GM13977 (cell line): ENCODE data around the gene UQCR11.
"Not testable (repeated sequence)": the region's sequence is repeated elsewhere in the genome, so short reads cannot be mapped to it uniquely, and the experiment has no call there.

ENCODE experiments used
- DNase-seq: peaks from one replicate; pipeline ENCODE4 v3.0.0; 2012; ENCODE audit warnings: low spot score
- CTCF ChIP-seq: IDR thresholded peaks from 2 replicates; pipeline ENCODE4 v1.5.1; 2012; ENCODE audit warnings: mild to moderate bottlenecking, control low read depth; ENCODE audit not compliant: insufficient read depth; ENCODE audit errors: extremely low read depth, missing control alignments
- in situ Hi-C: fragments of 300-500 bp; cut with MboI; formaldehyde crosslinking; loops from one replicate; pipeline ENCODE4 v1.12.0; 2022; ENCODE audit warnings: low sequenced_read_pairs, low pct_unique_long_range_greater_than_20kb, mixed read lengths, inconsistent platforms; ENCODE audit not compliant: unreplicated experiment

UQCR11 gene

GRCh38 chr19:1646659-1647453 is 41.6 kb upstream of the UQCR11 start:
- DNase-seq: no peak
- TF ChIP-seq CTCF: no peak
- in situ Hi-C loops: no loop called here

- no peak for DNase-seq
- TF ChIP-seq CTCF: no peak
- in situ Hi-C loops: no loop called here
Measured at GRCh38 chr19:1646149-1646548, 40.9 kb upstream of the UQCR11 start.

- no peak for DNase-seq
- TF ChIP-seq CTCF: no peak
- in situ Hi-C loops: no loop called here
Measured at GRCh38 chr19:1645299-1645698, 40.0 kb upstream of the UQCR11 start.

GRCh38 chr19:1644070-1644469 is 38.8 kb upstream of the UQCR11 start:
- DNase-seq: no peak
- in situ Hi-C loops: no loop called here
- no peak for TF ChIP-seq CTCF

GRCh38 chr19:1640893-1641448 is 35.7 kb upstream of the UQCR11 start:
- DNase-seq, in situ Hi-C loops: not testable (repeated sequence)

- in situ Hi-C loops: no loop called here
- TF ChIP-seq CTCF: no peak
- DNase-seq: no peak
Measured at GRCh38 chr19:1636325-1637236, 31.3 kb upstream of the UQCR11 start.

- in situ Hi-C loops: no loop called here
- TF ChIP-seq CTCF: no peak
- no peak for DNase-seq
Measured at GRCh38 chr19:1634938-1635243, 29.6 kb upstream of the UQCR11 start.
